SU-DHL-6 (cell line): Measurements from ENCODE around the gene SHISA9.

Experiments
- H2AFZ ChIP-seq: fragments of 200-600 bp; sonication (generic); 2 replicates; pipeline ENCODE4 v1.6.1; 2014; ENCODE audit warnings: low read depth, mild to moderate bottlenecking, moderate library complexity, mixed read lengths, antibody characterized with exemption, low read length; ENCODE audit not compliant: severe bottlenecking
- H3F3A ChIP-seq: fragments of 200-600 bp; shearing (Covaris generic); 2 replicates; pipeline ENCODE4 v1.6.0; 2016; ENCODE audit warnings: antibody characterized with exemption, mild to moderate bottlenecking; ENCODE audit not compliant: insufficient read depth
- H3K27ac ChIP-seq: fragments of 200-600 bp; sonication (generic); 2 replicates; pipeline ENCODE4 v1.5.1; 2016; ENCODE audit warnings: low read depth, mild to moderate bottlenecking, low read length, moderate library complexity, mixed read lengths
- H3K27me3 ChIP-seq: fragments of 200-600 bp; sonication (generic), shearing (Covaris generic); 2 replicates; pipeline ENCODE4 v1.6.0; 2014; ENCODE audit warnings: mild to moderate bottlenecking, low read length
- H3K36me3 ChIP-seq: fragments of 200-600 bp; sonication (generic); 2 replicates; pipeline ENCODE4 v1.6.1; 2014; ENCODE audit warnings: mild to moderate bottlenecking, low read length, mixed read lengths
- H3K4me2 ChIP-seq: fragments of 300-600, 200-600 bp; shearing (Covaris generic), sonication (generic); 2 replicates; pipeline ENCODE4 v1.6.0; 2014; ENCODE audit warnings: low read length, low read depth, mild to moderate bottlenecking; ENCODE audit not compliant: poor library complexity, severe bottlenecking
- H3K4me3 ChIP-seq: fragments of 200-600 bp; sonication (generic); 2 replicates; pipeline ENCODE4 v1.5.1; 2014; ENCODE audit warnings: antibody characterized with exemption, low read length, mild to moderate bottlenecking, mixed read lengths; ENCODE audit not compliant: insufficient read depth, poor library complexity, severe bottlenecking
- H3K79me2 ChIP-seq: fragments of 200-600 bp; sonication (generic); 2 replicates; pipeline ENCODE4 v1.6.1; 2014; ENCODE audit warnings: mild to moderate bottlenecking, low read length, moderate library complexity; ENCODE audit not compliant: insufficient read depth
- H3K9ac ChIP-seq: fragments of 200-600 bp; sonication (generic); 2 replicates; pipeline ENCODE4 v1.7.0; 2014; ENCODE audit warnings: mild to moderate bottlenecking, low read length
- H3K9me2 ChIP-seq: fragments of 200-600 bp; sonication (generic); replicated peaks from 2 replicates; pipeline ENCODE4 v1.6.1; 2014; ENCODE audit warnings: low read length; ENCODE audit not compliant: insufficient read depth
- H3K9me3 ChIP-seq: fragments of 200-600 bp; sonication (generic); 2 replicates; pipeline ENCODE4 v1.6.1; 2014; ENCODE audit warnings: low read length, mixed read lengths; ENCODE audit not compliant: insufficient read depth
- H4K20me1 ChIP-seq: fragments of 200-600 bp; sonication (generic); 2 replicates; pipeline ENCODE4 v1.6.1; 2014; ENCODE audit warnings: low read depth, mild to moderate bottlenecking, antibody characterized with exemption, low read length, moderate library complexity, mixed read lengths
- CTCF ChIP-seq: fragments of 200-600 bp; sonication (generic); IDR thresholded peaks from one replicate; pipeline ENCODE4 v1.5.1; 2017; ENCODE audit warnings: antibody characterized with exemption, mild to moderate bottlenecking, low read length, moderate library complexity; ENCODE audit not compliant: insufficient read depth, poor library complexity, severe bottlenecking
- EZH2phosphoT487 ChIP-seq: fragments of 200-600 bp; sonication (generic), shearing (Covaris generic); conservative IDR thresholded peaks from 2 replicates; pipeline ENCODE4 v1.6.1; 2018; ENCODE audit warnings: mild to moderate bottlenecking, antibody characterized with exemption, low read length, moderate library complexity, mixed read lengths

The SHISA9 gene

GRCh38 chr16:13236308-13236707 is 334.9 kb downstream of the SHISA9 start:
- no peaks in the 10 kb centered on the region for H3K9me2 ChIP-seq
- no peaks in the 10 kb centered on the region for H4K20me1 ChIP-seq
- no peak for TF ChIP-seq CTCF
- no peak for TF ChIP-seq EZH2phosphoT487
- no peaks in the 10 kb centered on the region for H3K27me3 ChIP-seq
- no peak overlapping the region for H3K9ac ChIP-seq
- no peaks in the 10 kb centered on the region for H3K36me3 ChIP-seq
- no peak overlapping the region for H3K4me2 ChIP-seq
- no peaks in the 10 kb centered on the region for H3K9me3 ChIP-seq
- no peak overlapping the region for H3K27ac ChIP-seq
- no peaks in the 10 kb centered on the region for H3K79me2 ChIP-seq
- no peak overlapping the region for H2AFZ ChIP-seq
- no peaks in the 10 kb centered on the region for H3F3A ChIP-seq
- no peak overlapping the region for H3K4me3 ChIP-seq

DNA sequence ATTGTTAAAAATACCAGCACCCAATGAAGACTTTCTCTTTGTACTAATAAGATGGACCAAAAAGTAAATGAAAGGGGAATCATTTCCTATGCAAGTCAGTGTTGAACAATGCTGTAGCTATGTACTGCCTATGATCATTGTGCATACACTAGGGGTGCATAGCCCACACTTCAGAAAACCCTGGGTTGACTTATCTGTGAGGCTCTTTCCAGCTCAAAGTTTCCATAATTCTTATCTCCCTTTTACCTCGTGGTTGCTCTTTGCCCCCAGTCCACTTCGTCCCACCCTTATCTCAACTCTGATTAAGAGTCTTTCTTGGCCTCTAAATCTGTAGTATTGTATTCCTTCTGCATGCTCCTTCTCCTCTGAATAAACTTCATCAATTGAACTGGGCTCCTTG is 336.8 kb downstream of the SHISA9 start:
- H3K4me2 ChIP-seq: no peak overlapping the region
- H3F3A ChIP-seq: no peaks in the 10 kb centered on the region
- no peaks in the 10 kb centered on the region for H4K20me1 ChIP-seq
- no peak overlapping the region for H3K4me3 ChIP-seq
- H3K79me2 ChIP-seq: no peaks in the 10 kb centered on the region
- H3K27me3 ChIP-seq: no peaks in the 10 kb centered on the region
- TF ChIP-seq CTCF: no peak
- no peak for TF ChIP-seq EZH2phosphoT487
- no peaks in the 10 kb centered on the region for H3K9me3 ChIP-seq
- H3K36me3 ChIP-seq: no peaks in the 10 kb centered on the region
- no peak overlapping the region for H3K27ac ChIP-seq
- H3K9me2 ChIP-seq: no peaks in the 10 kb centered on the region
- no peak overlapping the region for H3K9ac ChIP-seq
- H2AFZ ChIP-seq: no peak overlapping the region

DNA sequence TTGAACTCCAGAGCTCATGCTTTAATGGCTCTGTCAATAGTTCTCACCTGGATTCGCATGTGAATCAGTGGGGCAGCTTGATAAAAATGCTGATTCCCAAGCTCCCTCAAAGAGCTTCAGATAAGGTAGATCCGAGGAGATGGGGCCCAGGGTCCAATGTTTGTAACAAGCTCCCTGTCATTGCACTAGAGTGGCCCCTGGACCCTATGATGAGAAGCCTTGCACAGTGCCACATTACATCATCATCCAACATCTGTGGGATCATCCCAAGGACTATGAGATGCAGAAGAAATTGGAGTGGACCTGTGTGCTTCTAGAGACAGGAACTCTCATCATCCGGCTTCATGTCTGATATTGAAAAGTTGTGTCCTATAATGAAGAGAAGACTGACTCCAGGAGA is 340.8 kb downstream of the SHISA9 start:
- H3K27ac ChIP-seq: no peak overlapping the region
- H3K9me3 ChIP-seq: no peaks in the 10 kb centered on the region
- H3K27me3 ChIP-seq: no peaks in the 10 kb centered on the region
- no peak overlapping the region for H2AFZ ChIP-seq
- TF ChIP-seq EZH2phosphoT487: no peak
- no peak for TF ChIP-seq CTCF
- no peaks in the 10 kb centered on the region for H3K36me3 ChIP-seq
- no peak overlapping the region for H3K4me3 ChIP-seq
- H3K79me2 ChIP-seq: no peaks in the 10 kb centered on the region
- H3F3A ChIP-seq: no peaks in the 10 kb centered on the region
- no peaks in the 10 kb centered on the region for H3K9me2 ChIP-seq
- H3K9ac ChIP-seq: no peak overlapping the region
- no peaks in the 10 kb centered on the region for H4K20me1 ChIP-seq
- H3K4me2 ChIP-seq: no peak overlapping the region

DNA sequence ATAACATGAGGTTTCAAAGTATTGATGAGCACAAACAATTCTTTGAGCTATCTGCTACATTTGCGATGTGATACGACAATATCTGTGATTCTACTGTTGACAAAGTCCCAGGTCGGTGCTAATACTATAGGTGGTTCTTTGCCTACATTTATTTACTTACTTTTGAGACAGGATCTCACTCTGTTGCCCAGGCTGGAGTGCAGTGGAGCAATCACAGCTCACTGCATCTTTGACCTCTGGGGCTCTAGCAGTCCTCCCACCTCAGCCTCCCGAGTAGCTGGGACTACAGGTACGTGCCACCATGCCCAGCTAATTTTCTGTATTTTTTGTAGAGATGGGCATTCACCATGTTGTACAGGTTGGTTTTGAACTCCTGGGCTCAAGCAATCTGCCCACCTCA is 343.4 kb downstream of the SHISA9 start:
- Histone ChIP-seq H3K36me3 (no peaks in the 10 kb centered on the region), H3K9me2 (no peaks in the 10 kb centered on the region), H3K4me2 (no peak overlapping the region)

More for the DNA sequence above, 343.4 kb downstream of the SHISA9 start:
- TF ChIP-seq CTCF (no peak), EZH2phosphoT487 (no peak)
- H3K27ac ChIP-seq: no peak overlapping the region
- no peak overlapping the region for H3K4me3 ChIP-seq
- no peaks in the 10 kb centered on the region for H3K79me2 ChIP-seq
- no peaks in the 10 kb centered on the region for H3K27me3 ChIP-seq
- H2AFZ ChIP-seq: no peak overlapping the region
- H4K20me1 ChIP-seq: no peaks in the 10 kb centered on the region
- H3K9me3 ChIP-seq: no peaks in the 10 kb centered on the region
- no peaks in the 10 kb centered on the region for H3F3A ChIP-seq
- no peak overlapping the region for H3K9ac ChIP-seq
